NB4 (cell line): ENCODE measurements around the gene PLEKHO2.

Source experiments
- DNase-seq: peaks from one replicate; pipeline ENCODE4 v3.0.0; 2010; ENCODE audit warnings: low read depth
- H3K4me3 ChIP-seq: one replicate; pipeline ENCODE4 v1.5.1; 2011; ENCODE audit warnings: mild to moderate bottlenecking, low read depth, low read length, moderate library complexity
- CTCF ChIP-seq: IDR thresholded peaks from one replicate; pipeline ENCODE4 v1.5.1; 2012; ENCODE audit warnings: low read depth, low read length
- MAX ChIP-seq: IDR thresholded peaks from 2 replicates; pipeline ENCODE4 v1.6.1; 2011; ENCODE audit warnings: low read depth, low read length
- MYC ChIP-seq: IDR thresholded peaks from 2 replicates; pipeline ENCODE4 v1.6.1; 2011; ENCODE audit warnings: low read depth, low read length
- POLR2A ChIP-seq: IDR thresholded peaks from 2 replicates; pipeline ENCODE4 v1.6.1; 2011; ENCODE audit warnings: mild to moderate bottlenecking; ENCODE audit not compliant: insufficient read length; ENCODE audit errors: extremely low read depth

PLEKHO2 gene

DNA sequence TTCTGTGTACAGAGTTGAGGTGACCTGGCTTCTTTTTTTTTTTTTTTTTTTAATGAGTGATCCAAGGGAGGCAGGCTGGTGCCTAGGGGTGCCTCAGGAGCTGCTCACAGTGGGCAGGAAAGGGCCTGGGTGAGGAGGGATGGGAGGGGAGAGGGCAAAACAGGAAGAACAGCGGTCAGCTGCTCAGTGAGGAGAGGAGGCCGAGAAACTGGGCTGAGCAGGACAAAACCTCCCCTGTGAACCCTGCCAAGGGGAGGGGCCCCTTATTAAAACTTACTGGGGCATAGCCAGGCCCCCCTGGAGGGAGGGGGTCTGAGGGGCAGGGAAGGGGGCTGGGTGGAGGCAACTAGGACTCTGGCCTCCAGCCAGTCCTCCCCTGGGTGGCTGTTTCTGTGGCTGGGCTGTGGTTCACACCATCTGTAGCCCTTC is 3.5 kb downstream of the PLEKHO2 start:
- TF ChIP-seq CTCF, result no peak
- TF ChIP-seq MYC, result 0 out of 2 replicates have a peak, but pooled peaks have one; percentile 9
- no peak for TF ChIP-seq MAX
- peak; percentile 63 for DNase-seq
- peak overlapping the region; percentile 83 for H3K4me3 ChIP-seq

DNA sequence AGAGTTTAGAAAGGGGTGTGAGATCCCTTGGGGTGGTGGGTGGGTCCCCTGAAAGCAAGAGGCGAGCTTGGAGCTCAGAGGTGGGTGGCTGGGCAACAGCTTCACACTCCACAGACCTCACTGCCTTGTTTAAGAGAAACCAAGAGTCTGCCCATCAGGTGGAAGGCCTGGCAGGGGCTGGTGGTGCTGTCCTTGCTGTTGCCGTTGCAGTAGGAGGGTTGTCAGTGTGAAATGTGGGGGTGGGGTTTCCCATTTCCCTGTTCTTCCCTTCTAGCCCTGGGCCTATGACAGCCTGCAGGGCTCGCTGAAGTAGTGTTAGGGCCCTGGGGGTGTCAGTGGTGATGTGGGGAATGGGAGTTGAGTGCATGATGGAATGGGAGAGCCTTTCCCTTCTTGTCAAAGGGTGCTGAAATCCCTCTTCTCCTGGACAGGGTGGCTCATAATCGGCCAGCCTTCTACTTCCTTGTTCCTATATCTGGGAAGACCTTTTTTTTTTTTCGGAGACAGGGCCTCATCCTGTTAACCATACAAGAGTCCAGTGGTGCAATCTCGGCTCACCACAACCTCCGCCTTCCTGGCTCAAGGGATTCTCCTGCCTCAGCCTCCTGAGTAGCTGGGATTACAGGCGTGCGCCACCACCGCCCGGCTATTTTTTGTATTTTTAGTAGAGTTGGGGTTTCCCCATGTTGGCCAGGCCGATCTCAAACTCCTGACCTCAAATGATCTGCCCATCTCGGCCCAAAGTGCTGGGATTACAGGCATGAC is 4.3 kb downstream of the PLEKHO2 start:
- TF ChIP-seq CTCF (no peak), MAX (no peak), POLR2A (no peak), MYC (no peak)
- DNase-seq, result no peak
- no peak overlapping the region for H3K4me3 ChIP-seq

- DNase-seq, result no peak
- no peak overlapping the region for H3K4me3 ChIP-seq
- no peak for TF ChIP-seq POLR2A
Measured at GRCh38 chr15:64847016-64847415, 5.3 kb downstream of the PLEKHO2 start.

- no peak for DNase-seq
- TF ChIP-seq MAX, result no peak
- TF ChIP-seq CTCF, result no peak
- no peak for TF ChIP-seq POLR2A
- TF ChIP-seq MYC, result no peak
- H3K4me3 ChIP-seq, result no peak overlapping the region
Measured at GRCh38 chr15:64847448-64847847, 5.7 kb downstream of the PLEKHO2 start.

DNA sequence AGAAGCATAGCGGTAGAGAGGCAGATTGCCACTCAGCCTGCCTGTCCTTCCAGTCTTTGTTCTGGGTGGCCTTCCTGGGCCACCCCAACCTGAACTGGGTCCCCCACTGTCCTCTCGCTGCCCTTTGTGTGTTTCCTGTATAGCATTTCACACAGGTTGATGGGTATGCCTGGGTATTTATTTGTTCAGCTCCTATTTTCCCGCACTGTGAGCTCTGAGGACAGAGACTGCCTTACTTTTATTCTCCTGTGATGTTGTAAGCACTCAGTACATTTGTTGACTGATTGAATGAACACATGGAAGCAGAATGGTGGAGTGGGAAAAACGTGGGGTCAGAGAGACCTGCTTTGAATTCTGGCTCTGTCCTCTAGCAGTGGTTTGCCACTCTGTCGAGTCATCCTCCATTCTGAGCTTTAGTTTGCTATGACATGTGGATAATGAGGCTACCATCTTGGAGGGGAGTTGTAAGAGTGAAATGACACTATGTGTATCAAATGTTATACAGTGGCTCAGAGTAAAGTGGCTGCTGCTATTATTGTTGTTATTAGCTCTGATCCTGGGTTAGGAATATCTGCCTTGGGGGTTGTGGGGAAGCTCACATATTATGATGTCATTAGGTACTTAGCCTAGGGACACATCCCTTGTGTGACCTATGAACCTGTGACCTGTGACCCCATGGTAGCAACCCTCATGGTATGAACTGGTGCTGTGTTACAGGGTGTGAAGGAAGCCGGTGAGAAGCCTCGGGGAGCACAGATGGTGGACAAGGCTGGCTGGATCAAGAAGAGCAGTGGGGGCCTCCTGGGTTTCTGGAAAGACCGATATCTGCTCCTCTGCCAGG is 6.4 kb downstream of the PLEKHO2 start:
- TF ChIP-seq CTCF (no peak), MAX (no peak), POLR2A (no peak), MYC (no peak)
- H3K4me3 ChIP-seq, result no peak overlapping the region
- no peak for DNase-seq

DNA sequence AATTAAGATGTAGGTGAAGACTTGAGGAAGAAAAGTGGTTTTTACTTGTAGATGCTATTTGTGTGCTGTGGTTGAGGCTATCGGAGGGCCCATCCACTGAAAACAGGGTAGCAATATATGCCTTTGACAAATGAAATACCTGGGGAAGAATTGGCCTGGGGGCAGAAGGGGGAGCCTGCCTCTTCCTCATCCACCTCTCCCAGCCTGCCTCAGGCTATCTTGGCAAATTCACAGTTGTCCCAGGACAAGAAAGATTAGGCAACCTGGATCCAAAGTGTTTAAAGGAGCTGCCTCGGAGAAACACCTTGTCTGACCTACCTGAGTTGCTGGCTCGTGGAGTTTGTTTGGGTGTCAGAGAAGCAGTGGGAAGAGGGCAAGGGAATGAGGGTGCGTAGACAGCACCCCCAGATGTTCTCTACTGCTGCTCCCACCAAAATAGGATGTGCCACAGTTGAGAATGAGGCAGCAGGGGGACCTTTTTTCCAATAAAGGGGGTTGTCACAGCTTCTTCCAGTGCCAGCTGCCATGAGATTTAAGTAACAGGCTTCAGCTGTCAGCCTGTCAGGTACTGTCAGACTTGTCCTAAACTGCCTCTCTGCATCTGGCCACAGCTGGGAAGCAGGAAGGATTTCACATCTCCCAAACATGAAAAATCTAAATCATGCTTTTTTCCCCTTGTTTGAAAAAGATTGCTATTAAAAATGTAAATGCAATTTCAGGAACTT is 9.2 kb downstream of the PLEKHO2 start:
- TF ChIP-seq MAX (no peak), CTCF (no peak), POLR2A (no peak), MYC (no peak)

More for the DNA sequence above, 9.2 kb downstream of the PLEKHO2 start:
- H3K4me3 ChIP-seq, result no peak overlapping the region
- no peak for DNase-seq
